SK-N-SH (cell line): ENCODE results near the gene RPS6KA2. TPM values are rescaled to one million over a fixed set of nuclear protein-coding genes. Genes with fewer than 3 reads are reported as not detected.

Experiments used
- CTCF ChIA-PET: fragments of 300-600, 350-600 bp; formaldehyde crosslinking; extraction: SDS; loops from one replicate; lab custom pipeline; 2021; lab: Yijun Ruan, JAX
- POLR2A ChIA-PET: fragments of 350-600 bp; sonication (Branson Sonifier 250); formaldehyde crosslinking; extraction: SDS; loops from one replicate; lab custom pipeline; 2020; ENCODE audit warnings: antibody characterized with exemption, inconsistent platforms; lab: Yijun Ruan, JAX
- DNase-seq: peaks from one replicate; pipeline ENCODE4 v3.0.0; 2012
- H2AFZ ChIP-seq: fragments of 200-600 bp; sonication (generic); 2 replicates; pipeline ENCODE4 v1.8.1; 2016; ENCODE audit warnings: antibody characterized with exemption, mild to moderate bottlenecking, low read depth
- H3F3A ChIP-seq: fragments of 200-600 bp; sonication (generic); replicated peaks from 2 replicates; pipeline ENCODE3; 2016; ENCODE audit warnings: antibody characterized with exemption, mild to moderate bottlenecking; ENCODE audit not compliant: insufficient read depth
- H3K27ac ChIP-seq, 2 experiments: fragments of 200-500 bp in 1 of 2; fragments of 200-600 bp in 1 of 2; sonication (Bioruptor generic) in 1 of 2; sonication (generic), shearing (Covaris generic) in 1 of 2; 2 replicates each; pipeline versions ENCODE4 v1.5.1 to v1.6.1; 2014 to 2016; ENCODE audit warnings: low read depth in 2 of 2, inconsistent platforms in 1 of 2, low read length in 1 of 2, mild to moderate bottlenecking in 1 of 2, mixed read lengths in 1 of 2
- H3K27me3 ChIP-seq: fragments of 200-600 bp; sonication (generic), shearing (Covaris generic); 2 replicates; pipeline ENCODE4 v1.6.1; 2016; ENCODE audit warnings: mixed run types; ENCODE audit not compliant: insufficient read depth
- H3K36me3 ChIP-seq, 2 experiments: fragments of 200-500 bp in 1 of 2; fragments of 200-600 bp in 1 of 2; sonication (Bioruptor generic) in 1 of 2; sonication (generic) in 1 of 2; replicated peaks in 1 of 2; 2 replicates each; pipeline versions ENCODE3 to v1.5.1; 2014 to 2016; ENCODE audit warnings: low read length in 1 of 2, mild to moderate bottlenecking in 1 of 2; ENCODE audit not compliant: insufficient read depth in 2 of 2, control insufficient read depth in 1 of 2
- H3K4me1 ChIP-seq, 2 experiments: fragments of 200-500 bp in 1 of 2; fragments of 200-600 bp in 1 of 2; sonication (Bioruptor generic) in 1 of 2; sonication (generic), shearing (Covaris generic) in 1 of 2; 2 replicates each; pipeline versions ENCODE4 v1.5.1 to v1.6.1; 2014 to 2016; ENCODE audit warnings: low read depth in 1 of 2, low read length in 1 of 2, mixed run types in 1 of 2; ENCODE audit not compliant: insufficient read depth in 2 of 2, control insufficient read depth in 1 of 2
- H3K4me2 ChIP-seq: fragments of 200-600 bp; sonication (generic), shearing (Covaris generic); 2 replicates; pipeline ENCODE4 v1.6.1; 2017; ENCODE audit warnings: mixed run types
- H3K4me3 ChIP-seq, 2 experiments: fragments of 200-500 bp in 1 of 2; fragments of 200-600 bp in 1 of 2; sonication (Bioruptor generic) in 1 of 2; sonication (generic), shearing (Covaris generic) in 1 of 2; 2 replicates each; pipeline versions ENCODE4 v1.5.1 to v1.8.1; 2014 to 2016; ENCODE audit warnings: low read depth in 2 of 2, inconsistent platforms in 1 of 2, low read length in 1 of 2, mild to moderate bottlenecking in 1 of 2, mixed read lengths in 1 of 2, moderate library complexity in 1 of 2
- H3K79me2 ChIP-seq: fragments of 200-600 bp; sonication (generic); 2 replicates; pipeline ENCODE4 v1.8.1; 2017; ENCODE audit warnings: mild to moderate bottlenecking; ENCODE audit not compliant: insufficient read depth
- H3K9ac ChIP-seq: fragments of 200-600 bp; sonication (generic); 2 replicates; pipeline ENCODE4 v1.6.1; 2017; ENCODE audit warnings: mixed run types
- H3K9me2 ChIP-seq: fragments of 200-600 bp; sonication (generic); 2 replicates; pipeline ENCODE4 v1.6.1; 2017; ENCODE audit warnings: mixed run types
- H3K9me3 ChIP-seq: fragments of 200-600 bp; sonication (generic); 2 replicates; pipeline ENCODE4 v1.6.1; 2017; ENCODE audit warnings: mixed run types, mild to moderate bottlenecking, moderate library complexity
- H4K20me1 ChIP-seq: fragments of 200-600 bp; sonication (generic); 2 replicates; pipeline ENCODE4 v1.6.1; 2017; ENCODE audit warnings: mild to moderate bottlenecking, mixed run types; ENCODE audit not compliant: insufficient read depth
- CHD2 ChIP-seq: fragments of 150-350 bp; IDR thresholded peaks from 2 replicates; pipeline ENCODE4 v1.6.1; 2018; ENCODE audit warnings: low read length; ENCODE audit not compliant: partially characterized antibody
- FOSL2 ChIP-seq: IDR thresholded peaks from 2 replicates; pipeline ENCODE4 v1.4.0; 2012; ENCODE audit warnings: low read depth, mild to moderate bottlenecking, moderate library complexity, borderline replicate concordance
- FOXM1 ChIP-seq: IDR thresholded peaks from 2 replicates; pipeline ENCODE4 v1.4.0; 2012; ENCODE audit warnings: low read depth, mild to moderate bottlenecking
- MXI1 ChIP-seq: IDR thresholded peaks from 2 replicates; pipeline ENCODE4 v1.6.1; 2012; ENCODE audit warnings: mild to moderate bottlenecking, low read depth, low read length, improper control_type of control experiment
- RCOR1 ChIP-seq: fragments of 150-350 bp; IDR thresholded peaks from 2 replicates; pipeline ENCODE4 v1.6.1; 2017; ENCODE audit warnings: antibody characterized with exemption, low read length
- RXRA ChIP-seq: IDR thresholded peaks from 2 replicates; pipeline ENCODE4 v1.4.0; 2012; ENCODE audit warnings: low read depth, mild to moderate bottlenecking, borderline replicate concordance
- SIN3A ChIP-seq: IDR thresholded peaks from 2 replicates; pipeline ENCODE4 v1.6.1; 2012; ENCODE audit warnings: low read depth, mild to moderate bottlenecking, low read length, moderate library complexity, borderline replicate concordance
- SMC3 ChIP-seq: IDR thresholded peaks from 2 replicates; pipeline ENCODE4 v1.6.1; 2012; ENCODE audit warnings: low read depth, low read length, improper control_type of control experiment
- TAF1 ChIP-seq: IDR thresholded peaks from 2 replicates; pipeline ENCODE4 v1.6.1; 2012; ENCODE audit warnings: low read depth, mild to moderate bottlenecking, low read length, moderate library complexity, borderline replicate concordance
- TCF12 ChIP-seq: IDR thresholded peaks from 2 replicates; pipeline ENCODE4 v1.4.0; 2012
- YY1 ChIP-seq: IDR thresholded peaks from 2 replicates; pipeline ENCODE4 v1.4.0; 2012; ENCODE audit warnings: low read depth, mild to moderate bottlenecking
- WGBS: methylation state at CpG from one replicate; pipeline ENCODE4 v1.1.6; 2017; ENCODE audit warnings: low lambda C conversion rate; 5-methylcytosine and 5-hydroxymethylcytosine counted together
- polyA plus RNA-seq, 3 experiments: library from polyadenylated mRNA; depleted of rRNA; stranded (reverse); fragments of >200 nt; gene quantifications; 2 replicates each; pipeline ENCODE4 v1.2.3, GENCODE V29; 2012
- TF ChIP-seq, protein P1 (sequence below): IDR thresholded peaks from 2 replicates; pipeline ENCODE4 v1.4.0; 2012; ENCODE audit warnings: low read depth, borderline replicate concordance
- TF ChIP-seq, protein P2 (sequence below): fragments of 200-600 bp; sonication (generic); IDR thresholded peaks from 2 replicates; pipeline ENCODE4 v1.6.1; 2017; ENCODE audit warnings: antibody characterized with exemption, mild to moderate bottlenecking, moderate library complexity
- TF ChIP-seq, protein P3 (sequence below): IDR thresholded peaks from 2 replicates; pipeline ENCODE4; 2012
- TF ChIP-seq, protein P4 (sequence below): IDR thresholded peaks from 2 replicates; pipeline ENCODE4 v1.4.0; 2012; ENCODE audit warnings: low read depth

The RPS6KA2 gene
- polyA plus RNA-seq, 1 of the 3 experiments (the other 2 are of a cell fraction): 59.5 TPM

DNA sequence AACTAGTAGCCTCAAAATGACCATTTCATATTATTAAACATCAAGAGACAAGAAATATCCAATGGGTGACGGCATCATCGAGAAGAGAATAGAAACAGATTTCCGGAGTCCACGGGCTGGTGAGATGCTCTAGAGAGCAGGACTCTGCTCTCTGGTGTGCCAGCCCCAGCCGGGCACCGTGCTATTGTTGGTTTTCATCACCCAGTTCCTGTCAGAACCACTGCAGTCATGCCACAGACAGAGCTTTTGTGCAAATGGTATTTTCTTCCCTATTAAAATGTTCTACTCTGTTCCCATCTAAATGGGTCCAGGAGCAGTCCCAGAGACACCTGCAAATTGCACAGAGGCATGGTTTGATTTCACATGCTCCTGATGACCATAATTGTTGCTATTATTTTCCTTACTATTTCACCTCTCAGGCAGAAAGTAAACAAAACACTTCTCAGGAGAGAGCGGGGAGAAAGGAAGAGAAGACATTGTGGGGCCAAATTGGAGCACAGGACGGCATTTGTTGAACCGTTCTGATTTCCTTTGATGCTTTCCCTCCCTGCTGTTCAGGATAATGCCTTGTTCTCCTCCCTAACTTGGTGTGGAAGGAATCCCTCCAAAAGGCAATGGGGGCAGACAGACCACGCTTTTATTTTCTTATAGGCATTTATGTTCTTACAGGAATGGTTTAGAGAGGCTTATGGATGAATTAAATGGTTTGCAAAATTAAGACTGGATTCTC, 29.2 kb downstream of the RPS6KA2 start:
- no peak for DNase-seq
- no peak overlapping the region for H2AFZ ChIP-seq
- peaks cover 32 to 49% of the 10 kb centered on the region in 2 experiments for H3K4me1 ChIP-seq
- no peaks in the 10 kb centered on the region for H3K27me3 ChIP-seq
- no peaks in the 10 kb centered on the region for H3K9me3 ChIP-seq
- no peaks in the 10 kb centered on the region for H3K9me2 ChIP-seq
- H3F3A ChIP-seq: peaks cover 44% of the 10 kb centered on the region
- no peak overlapping the region for H3K4me3 ChIP-seq
- peak overlapping the region; percentile 62 for H3K4me2 ChIP-seq
- 83% methylated on average over 9 of the region's 10 CpGs for WGBS
- no peak for TF ChIP-seq YY1
- no peak for TF ChIP-seq TCF12
- TF ChIP-seq MXI1: no peak
- TF ChIP-seq, protein P1, sequence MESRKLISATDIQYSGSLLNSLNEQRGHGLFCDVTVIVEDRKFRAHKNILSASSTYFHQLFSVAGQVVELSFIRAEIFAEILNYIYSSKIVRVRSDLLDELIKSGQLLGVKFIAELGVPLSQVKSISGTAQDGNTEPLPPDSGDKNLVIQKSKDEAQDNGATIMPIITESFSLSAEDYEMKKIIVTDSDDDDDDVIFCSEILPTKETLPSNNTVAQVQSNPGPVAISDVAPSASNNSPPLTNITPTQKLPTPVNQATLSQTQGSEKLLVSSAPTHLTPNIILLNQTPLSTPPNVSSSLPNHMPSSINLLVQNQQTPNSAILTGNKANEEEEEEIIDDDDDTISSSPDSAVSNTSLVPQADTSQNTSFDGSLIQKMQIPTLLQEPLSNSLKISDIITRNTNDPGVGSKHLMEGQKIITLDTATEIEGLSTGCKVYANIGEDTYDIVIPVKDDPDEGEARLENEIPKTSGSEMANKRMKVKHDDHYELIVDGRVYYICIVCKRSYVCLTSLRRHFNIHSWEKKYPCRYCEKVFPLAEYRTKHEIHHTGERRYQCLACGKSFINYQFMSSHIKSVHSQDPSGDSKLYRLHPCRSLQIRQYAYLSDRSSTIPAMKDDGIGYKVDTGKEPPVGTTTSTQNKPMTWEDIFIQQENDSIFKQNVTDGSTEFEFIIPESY: no peak
- TF ChIP-seq, protein P2, sequence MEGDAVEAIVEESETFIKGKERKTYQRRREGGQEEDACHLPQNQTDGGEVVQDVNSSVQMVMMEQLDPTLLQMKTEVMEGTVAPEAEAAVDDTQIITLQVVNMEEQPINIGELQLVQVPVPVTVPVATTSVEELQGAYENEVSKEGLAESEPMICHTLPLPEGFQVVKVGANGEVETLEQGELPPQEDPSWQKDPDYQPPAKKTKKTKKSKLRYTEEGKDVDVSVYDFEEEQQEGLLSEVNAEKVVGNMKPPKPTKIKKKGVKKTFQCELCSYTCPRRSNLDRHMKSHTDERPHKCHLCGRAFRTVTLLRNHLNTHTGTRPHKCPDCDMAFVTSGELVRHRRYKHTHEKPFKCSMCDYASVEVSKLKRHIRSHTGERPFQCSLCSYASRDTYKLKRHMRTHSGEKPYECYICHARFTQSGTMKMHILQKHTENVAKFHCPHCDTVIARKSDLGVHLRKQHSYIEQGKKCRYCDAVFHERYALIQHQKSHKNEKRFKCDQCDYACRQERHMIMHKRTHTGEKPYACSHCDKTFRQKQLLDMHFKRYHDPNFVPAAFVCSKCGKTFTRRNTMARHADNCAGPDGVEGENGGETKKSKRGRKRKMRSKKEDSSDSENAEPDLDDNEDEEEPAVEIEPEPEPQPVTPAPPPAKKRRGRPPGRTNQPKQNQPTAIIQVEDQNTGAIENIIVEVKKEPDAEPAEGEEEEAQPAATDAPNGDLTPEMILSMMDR: no peak
- no peak for TF ChIP-seq TAF1
- no peak for TF ChIP-seq SIN3A
- TF ChIP-seq CHD2: no peak
- no peak for TF ChIP-seq SMC3
- TF ChIP-seq, protein P3, sequence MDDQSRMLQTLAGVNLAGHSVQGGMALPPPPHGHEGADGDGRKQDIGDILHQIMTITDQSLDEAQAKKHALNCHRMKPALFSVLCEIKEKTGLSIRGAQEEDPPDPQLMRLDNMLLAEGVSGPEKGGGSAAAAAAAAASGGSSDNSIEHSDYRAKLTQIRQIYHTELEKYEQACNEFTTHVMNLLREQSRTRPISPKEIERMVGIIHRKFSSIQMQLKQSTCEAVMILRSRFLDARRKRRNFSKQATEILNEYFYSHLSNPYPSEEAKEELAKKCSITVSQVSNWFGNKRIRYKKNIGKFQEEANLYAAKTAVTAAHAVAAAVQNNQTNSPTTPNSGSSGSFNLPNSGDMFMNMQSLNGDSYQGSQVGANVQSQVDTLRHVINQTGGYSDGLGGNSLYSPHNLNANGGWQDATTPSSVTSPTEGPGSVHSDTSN: no peak
- TF ChIP-seq, protein P4, sequence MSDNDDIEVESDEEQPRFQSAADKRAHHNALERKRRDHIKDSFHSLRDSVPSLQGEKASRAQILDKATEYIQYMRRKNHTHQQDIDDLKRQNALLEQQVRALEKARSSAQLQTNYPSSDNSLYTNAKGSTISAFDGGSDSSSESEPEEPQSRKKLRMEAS: no peak
- no peak for TF ChIP-seq RXRA
- no peak for TF ChIP-seq RCOR1
- TF ChIP-seq FOXM1: no peak
- TF ChIP-seq FOSL2: no peak
- H4K20me1 ChIP-seq: no peaks in the 10 kb centered on the region
- ChIA-PET POLR2A (no interaction called here), CTCF (no interaction called here)
- H3K27ac ChIP-seq: peak overlapping the region; percentile 68 to 100; a peak in 3 of 4 replicates
- H3K79me2 ChIP-seq: peaks cover 80% of the 10 kb centered on the region
- H3K9ac ChIP-seq: peak overlapping the region; percentile 66; the same call in 1 of the 2 replicates
- H3K36me3 ChIP-seq: peaks cover 0 to 7% of the 10 kb centered on the region in 2 experiments
